Jurkat, Clone E6-1 (cell line): ENCODE measurements around the gene ARNT2.
A peak's percentile ranks its signal among the peaks of the same experiment; 100 is the strongest.

Experiments used
- DNase-seq: peaks from one replicate; pipeline ENCODE4 v3.0.0-alpha.2; 2011; ENCODE audit warnings: low read depth, low spot score
- H3K4me3 ChIP-seq: 2 replicates; pipeline ENCODE4 v1.5.1; 2011; ENCODE audit warnings: mild to moderate bottlenecking, low read length, control low read depth, moderate library complexity

The ARNT2 gene

DNA sequence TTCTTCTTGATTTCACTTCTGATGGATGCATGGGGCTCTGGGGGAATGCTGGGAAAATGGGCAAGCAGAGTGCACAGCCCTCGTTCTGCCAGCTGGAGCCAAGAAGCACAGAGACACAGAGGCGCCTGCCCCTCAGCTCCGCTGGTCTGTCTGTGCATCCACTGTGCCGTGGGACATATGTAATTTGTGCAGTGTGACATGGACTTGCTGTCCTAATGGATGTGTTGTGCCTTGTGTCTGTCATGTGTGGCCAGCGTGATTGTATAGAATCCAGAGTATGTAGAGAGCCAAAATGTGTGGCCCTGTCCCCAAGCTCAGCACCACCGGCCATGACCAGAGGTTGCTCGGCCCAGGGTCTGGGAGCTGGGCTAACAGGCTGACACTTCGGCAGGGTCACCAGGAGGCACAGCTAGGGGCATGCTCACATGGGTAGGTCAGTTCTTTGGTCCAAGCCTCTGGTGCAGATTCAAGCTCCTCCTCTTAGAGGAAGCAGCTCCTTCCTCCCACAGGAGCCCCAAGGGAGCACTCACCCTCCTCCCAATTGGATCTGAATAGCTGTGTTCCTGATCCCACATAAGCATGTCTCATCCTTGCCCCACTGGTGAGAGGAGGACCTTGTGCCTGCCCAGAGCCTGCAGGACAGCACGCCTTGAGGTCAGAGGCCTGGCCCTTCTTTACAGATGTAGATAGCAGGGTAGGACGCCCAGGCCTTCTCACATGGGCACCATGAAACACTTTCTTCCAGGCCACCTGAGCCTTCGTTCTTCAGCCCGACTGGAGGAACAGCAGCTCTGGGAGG is 190.1 kb downstream of the ARNT2 start:
- no peak for DNase-seq
- H3K4me3 ChIP-seq: no peak overlapping the region

DNA sequence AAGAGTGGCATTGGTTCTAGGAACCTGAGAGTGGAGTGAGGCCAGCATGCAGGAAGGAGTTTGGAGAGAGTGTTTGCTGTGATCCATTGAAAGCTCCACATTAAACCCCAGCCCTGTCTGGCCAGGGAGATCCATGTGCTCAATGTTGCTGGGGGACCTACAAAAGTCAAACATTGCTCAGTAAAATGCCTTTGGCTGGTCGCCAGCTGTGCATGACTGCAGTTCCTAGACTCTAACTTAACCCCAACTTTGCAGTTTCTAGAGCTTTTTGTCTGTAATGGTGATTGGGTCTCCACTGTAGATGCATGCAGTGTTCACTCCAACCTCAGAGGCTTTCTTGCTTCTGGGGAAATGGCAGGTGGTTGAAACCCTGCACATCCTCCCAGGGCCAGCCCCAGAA is 191.2 kb downstream of the ARNT2 start:
- no peak overlapping the region for H3K4me3 ChIP-seq
- DNase-seq: no peak

DNA sequence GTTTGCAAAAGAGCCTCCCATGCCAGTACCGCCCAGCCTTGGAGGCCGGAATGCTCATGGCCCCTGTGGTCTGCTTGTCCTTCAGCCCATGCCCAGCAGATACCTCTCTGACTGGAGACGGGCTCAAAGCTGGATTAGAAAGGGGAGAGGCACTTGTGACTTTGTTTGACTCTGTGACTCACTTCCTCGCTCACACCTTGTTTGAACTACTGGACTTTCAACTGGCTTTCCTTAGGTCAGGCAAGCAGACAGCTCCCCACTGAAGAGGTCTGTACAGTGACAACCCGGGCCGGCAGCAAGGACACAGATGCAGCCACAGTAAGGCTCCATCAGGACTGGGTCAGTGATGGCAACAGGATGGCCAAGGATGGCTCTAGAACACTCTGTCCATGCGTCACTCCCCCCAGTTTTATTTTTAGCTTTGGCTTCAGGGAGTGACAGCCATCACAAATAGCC is 192.4 kb downstream of the ARNT2 start:
- no peak for DNase-seq
- H3K4me3 ChIP-seq: no peak overlapping the region

DNA sequence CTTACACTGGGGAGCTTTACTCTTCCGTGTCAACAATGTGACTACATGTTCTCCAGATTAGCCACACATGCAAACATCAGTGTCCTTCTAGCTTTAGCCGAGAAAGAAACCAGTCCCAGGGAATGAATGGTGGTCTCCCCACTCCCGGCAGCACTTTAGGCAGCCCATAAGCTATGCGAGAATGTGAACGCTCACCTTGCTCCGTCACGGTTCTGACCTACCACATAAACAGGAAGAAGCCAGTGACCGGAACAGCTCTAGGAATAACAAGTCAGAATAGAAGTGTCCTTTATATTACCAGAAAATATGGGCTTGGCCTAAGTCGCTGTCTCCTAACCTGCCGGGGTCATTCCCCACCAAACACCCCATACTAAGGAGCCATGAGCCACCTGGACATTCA is 192.9 kb downstream of the ARNT2 start:
- DNase-seq: no peak
- no peak overlapping the region for H3K4me3 ChIP-seq

DNA sequence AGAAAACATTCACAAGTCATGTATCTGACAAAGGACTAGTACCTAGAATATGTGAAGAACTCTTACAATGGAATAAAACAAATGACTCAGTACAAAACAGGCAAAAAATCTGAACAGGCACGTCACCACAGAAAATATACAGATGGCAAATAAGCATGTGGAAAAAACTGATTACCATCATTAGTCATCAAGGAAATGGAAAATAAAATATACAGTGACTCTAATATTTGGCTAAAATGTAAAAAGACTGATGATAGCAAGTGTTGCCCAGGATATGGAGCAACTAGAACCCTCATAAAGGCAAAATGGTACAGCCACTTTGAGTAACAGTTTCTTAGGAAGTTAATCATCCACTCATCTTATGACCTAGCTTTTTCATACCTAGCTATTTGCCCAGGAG is 195.2 kb downstream of the ARNT2 start:
- no peak for DNase-seq
- no peak overlapping the region for H3K4me3 ChIP-seq

DNA sequence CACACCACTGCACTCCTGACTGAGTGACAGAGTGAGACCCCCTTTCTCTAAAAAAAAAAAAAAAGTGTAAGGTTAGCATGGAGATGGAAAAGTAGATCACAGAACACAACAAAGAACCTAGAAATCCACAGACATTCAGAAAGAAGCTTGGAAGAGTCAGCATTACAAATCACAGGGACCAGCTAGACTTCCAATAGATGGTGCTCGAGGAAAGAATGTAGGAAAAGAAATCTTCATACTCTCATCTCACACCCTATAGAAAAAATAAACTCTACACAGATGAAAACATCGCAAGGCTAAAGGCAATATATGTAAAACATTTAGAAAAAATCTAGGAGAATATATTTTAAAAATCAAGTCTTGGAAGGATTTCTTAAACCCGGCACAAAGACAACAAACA is 196.4 kb downstream of the ARNT2 start:
- H3K4me3 ChIP-seq: no peak overlapping the region
- no peak for DNase-seq

DNA sequence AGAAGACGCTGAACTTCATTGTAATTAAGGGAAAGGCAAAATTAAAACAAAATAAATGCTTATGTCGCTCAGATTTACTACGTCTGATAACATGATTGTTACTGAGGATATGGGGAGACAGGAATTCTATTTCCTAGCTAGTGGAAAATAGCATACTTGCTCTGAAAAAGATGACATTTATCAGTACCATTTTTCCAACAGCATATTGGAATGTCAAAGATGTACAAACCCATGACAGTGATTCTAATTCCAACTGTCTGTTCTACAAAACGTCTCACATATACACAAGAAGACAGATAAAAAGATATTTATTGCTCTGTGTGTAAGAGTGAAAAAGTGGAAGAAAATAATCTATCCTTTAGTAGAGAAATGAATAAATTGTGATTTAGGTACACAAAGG is 197.1 kb downstream of the ARNT2 start:
- no peak for DNase-seq
- H3K4me3 ChIP-seq: no peak overlapping the region

DNA sequence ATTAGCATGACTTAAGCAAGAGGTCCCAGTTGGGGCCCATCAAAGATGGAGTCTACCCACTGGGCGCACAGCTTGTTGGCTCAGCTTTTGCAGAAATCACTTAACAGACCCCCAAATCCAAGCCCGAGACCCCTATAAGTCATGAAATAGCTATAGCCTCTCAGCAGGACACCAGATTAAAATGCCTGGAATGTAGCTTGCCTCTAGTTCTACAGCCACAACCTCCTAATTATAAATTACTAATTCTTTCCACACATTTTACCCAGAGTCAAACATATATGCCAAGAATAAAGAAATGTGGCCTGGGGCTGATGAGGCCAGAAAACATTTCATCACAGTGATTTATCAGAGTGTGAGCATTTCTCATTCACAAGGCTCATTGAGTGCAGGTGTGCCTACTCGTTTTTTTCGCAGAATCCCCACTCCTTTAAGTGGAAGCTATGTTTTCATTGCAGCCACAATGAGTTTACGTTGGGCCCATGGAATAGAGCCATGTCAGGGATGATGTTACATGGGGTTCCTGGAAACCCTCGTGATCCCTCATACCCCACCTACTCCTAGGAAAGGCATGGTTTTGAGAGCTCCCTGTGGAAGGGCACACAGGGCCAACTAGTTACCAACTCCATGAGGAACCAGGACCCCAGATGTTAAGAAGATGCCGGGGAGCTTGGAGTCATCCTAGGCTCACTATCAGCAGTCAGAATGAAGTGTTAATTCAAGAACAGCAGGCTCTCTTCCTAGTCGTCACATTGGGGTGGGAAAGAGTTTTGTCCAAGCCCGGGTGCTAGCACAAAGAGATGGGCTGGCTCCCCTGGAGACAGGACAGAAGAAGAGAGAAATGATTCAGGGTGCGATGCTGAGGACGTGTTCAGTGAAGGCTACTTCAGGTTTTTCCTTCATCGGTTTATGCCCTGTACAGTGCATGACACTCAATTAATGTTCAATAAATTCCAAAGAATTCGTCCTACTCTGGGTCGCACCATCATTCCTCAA is 200.7 kb downstream of the ARNT2 start:
- DNase-seq: no peak

DNA sequence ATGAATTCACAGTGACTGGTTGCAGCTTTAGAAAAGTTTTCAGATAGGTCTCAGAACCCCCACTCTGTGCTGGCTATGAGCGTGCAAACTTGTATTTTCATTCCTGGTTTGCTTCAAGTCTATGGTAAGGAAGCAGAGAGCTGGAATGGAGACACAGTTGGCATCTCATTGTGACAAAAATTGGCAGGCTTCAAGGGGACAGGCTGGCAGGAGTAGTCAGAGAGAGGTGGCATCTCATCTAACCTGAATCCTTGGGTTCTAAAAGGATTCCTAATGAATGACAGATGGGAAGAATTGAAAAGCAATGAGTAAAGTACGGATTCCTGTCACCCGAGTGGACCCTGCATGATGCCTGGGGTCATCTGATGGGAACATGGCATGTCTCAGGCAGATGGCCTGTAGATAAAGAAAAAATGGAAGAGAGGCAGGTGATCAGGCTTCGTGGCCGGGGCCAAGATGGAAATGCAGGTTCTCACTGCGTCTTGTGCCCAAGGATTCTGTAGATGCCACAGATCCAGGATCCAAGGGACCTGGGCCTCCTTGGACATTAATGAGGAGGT is 201.5 kb downstream of the ARNT2 start:
- DNase-seq: no peak
- H3K4me3 ChIP-seq: no peak overlapping the region

More for the DNA sequence above, 200.7 kb downstream of the ARNT2 start:
- H3K4me3 ChIP-seq: no peak overlapping the region

DNA sequence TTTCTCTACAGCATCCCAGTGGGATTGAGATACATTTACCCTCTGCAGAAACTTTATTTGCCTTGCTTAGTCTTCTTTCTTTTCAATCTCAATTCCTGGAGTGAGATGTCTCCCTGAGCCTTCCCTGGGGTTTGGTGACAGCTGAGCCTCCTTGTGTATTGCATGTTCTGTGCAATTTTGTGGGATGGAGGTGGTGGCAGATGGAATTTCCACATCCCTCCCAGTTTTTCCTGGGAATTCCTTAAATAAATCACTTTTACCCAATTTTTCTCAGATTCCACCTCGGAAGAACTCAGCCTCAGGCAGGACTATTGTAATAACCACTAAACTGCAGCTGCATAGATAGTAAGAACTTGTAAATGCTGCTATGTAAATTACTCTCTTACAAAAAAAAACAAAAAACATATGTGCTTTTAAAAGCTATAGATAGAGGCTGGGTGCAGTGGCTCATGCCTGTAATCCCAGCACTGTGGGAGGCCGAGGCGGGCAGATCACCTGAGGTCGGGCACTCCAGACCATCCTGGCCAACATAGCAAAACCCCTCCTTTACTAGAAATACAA is 202.4 kb downstream of the ARNT2 start:
- no peak overlapping the region for H3K4me3 ChIP-seq
- no peak for DNase-seq

DNA sequence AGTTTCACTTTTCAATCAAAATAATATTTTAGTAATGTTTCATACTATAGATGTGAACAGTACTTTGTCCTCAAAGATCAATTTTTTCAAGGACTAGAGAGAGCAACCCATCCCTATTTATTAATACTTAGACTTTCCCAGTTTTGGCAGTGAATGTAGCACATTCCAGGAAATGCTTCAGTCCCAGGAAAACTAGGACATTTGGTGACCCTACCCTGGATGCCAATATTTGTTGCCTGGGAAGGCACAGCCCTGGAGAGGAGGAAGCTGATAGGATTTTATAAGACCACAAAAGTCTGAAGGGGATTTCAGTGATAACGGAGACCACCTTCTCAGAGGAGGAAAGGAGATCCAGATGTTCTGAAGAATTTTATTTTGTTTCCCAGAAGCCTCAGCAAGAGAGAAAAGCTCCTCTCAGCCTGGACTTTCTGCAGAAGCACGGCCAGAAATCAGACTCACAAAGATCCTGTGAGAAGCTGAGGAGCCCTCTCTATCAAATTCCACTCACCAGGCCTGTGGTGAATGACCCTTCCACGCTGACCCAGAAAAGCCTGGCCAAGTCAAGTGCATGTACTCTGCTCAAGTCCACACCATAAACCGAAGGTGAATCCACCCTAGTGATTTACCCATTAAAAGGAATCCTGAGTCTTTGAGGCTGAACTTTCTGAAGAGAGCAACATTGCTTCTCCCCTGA is 203.3 kb downstream of the ARNT2 start:
- no peak for DNase-seq
- no peak overlapping the region for H3K4me3 ChIP-seq

DNA sequence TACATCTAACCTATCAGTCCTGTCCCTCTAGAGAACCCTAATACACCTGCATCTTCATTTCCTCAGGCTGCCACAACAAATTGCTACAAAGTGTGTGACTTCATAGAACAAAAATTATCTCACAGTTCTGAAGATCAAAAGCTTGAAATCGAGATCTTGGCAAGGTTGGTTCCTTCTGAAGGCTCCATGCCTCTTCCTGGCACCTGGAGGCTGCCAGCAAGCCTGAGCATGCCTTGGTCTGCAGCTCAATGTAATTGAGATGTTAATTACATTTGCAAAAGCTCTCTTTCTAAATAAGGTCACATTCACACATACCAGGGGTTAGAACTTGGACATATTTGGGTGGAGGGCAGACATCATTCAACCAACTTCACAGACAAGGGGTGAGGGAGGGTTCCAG is 204.5 kb downstream of the ARNT2 start:
- H3K4me3 ChIP-seq: no peak overlapping the region
- DNase-seq: peak; percentile 14

DNA sequence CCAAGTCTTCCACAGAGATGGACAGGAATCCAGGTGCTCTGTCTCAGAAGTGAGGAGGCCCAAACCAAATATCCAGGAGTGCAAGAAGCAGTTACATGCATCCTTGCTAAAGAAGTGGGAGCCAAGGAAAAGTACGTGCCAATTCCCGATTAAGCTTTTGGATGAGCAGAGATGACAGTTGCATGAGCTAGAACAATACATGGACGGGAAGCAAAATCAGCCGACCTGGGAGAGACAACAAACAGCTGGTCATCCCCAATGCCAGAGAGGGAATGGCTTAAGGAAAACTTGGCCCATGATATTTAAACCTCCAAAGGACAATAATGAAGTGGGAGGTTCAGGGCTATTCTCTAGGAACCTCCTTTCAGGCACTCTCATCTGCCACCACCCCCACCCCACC is 204.9 kb downstream of the ARNT2 start:
- no peak overlapping the region for H3K4me3 ChIP-seq
- no peak for DNase-seq

DNA sequence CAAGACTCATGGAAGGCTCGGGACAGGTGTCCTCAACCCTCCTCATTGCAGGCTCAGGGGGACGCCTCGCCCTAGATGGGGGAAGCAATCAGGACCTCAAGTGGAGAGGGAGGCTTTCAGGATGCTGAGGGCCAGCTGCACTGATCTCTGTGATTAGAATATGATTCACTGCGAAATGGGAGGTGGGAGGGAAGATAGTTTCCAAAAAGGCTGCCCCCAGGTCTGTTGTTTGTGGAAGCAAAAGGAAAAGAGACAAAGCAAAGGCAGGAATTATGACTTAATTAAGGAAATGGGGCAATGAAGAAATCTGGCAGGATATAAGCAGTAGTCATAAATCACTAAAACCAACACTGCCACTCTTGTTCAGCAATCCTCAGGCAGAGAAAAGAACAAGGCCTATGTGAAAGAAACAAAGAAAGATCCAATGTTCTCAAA is 205.3 kb downstream of the ARNT2 start:
- H3K4me3 ChIP-seq: no peak overlapping the region
- no peak for DNase-seq

DNA sequence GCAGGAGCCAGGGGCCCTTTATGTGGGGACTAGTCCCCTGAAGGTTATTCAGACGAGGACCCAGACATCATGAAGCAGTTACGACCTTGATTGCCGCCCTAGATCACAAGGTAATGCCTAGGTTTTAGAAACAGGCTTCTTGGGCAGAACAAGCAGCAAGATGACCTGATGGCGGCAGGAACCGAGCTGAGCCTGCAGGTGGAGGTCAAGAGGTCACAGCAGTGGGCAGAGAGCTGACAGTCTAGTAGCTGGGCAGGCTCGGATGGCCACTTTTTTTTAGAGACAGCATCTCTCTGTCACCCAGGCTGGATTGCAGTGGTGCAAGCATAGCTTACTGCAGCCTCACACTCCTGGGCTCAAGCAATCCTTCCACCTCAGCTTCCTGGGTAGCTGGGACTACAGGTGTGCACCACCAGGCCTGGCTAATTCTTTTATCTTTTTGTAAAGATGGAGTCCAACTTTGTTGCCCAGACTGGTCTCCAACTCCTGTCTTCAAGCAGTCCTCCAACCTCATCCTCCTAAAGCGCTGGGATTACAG is 207.4 kb downstream of the ARNT2 start:
- no peak for DNase-seq
- no peak overlapping the region for H3K4me3 ChIP-seq

DNA sequence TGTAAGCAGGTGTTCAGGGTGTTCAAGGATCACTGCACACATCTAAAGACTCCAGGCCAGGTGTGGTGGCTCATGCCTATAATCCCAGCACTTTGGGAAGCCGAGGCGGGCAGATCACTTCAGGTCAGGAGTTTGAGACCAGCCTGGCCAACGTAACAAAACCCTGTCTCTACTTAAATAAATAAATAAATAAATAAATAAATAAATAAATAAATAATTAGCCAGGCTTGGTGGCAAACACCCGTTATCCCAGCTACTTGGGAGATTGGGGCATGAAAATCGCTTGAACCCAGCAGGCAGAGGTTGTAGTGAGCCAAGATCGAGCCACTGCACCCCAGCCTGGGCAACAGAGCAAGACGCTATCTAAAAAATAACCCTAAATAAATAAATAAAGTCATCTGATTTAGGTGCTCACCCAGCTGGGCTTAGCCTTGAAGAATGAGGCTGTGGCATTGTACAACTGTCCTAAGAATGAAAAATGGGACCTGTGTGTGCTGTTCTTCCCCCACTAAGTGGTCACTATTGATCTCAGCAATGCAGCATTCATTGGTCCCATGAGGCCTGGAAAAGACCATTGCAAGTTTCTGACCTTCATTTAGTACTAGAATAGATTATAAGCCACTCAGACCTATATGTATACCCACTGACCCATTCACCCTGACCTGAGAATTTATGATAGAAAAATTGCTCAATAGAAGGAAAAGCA is 208.1 kb downstream of the ARNT2 start:
- H3K4me3 ChIP-seq: no peak overlapping the region
- no peak for DNase-seq

DNA sequence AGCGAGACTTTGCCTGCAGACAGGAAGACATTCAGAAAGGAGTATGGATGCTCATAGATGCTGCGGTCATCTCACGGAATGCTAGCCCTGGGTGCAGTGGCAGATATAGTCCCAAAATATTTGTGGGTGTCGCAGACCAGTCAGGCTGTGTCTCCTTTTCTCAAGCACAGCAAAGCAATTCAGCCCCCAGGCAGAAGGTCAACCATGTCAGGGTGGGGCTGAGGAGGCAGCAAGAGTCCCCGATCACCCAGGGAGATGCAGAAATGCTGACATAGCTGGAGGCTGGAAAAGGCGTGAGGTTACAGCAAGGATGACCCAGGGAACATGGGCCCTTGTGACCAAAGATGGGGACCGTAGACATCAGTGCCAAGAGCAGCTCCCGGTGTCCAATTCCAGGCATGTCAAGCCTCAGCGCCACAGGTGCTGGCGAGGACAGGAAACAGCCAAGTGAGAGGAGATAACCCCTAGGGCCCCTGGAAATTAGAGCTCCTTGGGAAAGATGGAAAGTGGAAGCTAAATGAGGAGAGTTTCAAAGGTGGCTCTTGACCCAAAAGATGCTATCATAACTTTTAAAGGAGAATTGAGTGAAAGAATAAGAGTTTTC is 209.7 kb downstream of the ARNT2 start:
- no peak for DNase-seq
- H3K4me3 ChIP-seq: no peak overlapping the region
